ENCODE data around the gene SND1. TPM values are rescaled to one million over a fixed set of nuclear protein-coding genes. Genes with fewer than 3 reads are reported as not detected.

The SND1 gene
- total RNA-seq, 2 donors from 2014 or later: 146 to 155 TPM

- peaks cover 0 to 7% of the 10 kb centered on the region in 2 donors for H3K36me3 ChIP-seq (replicated peaks in 1 of 2; ENCODE audit: insufficient read depth in 1 of 2, low read depth in 2 of 2)
- no peak overlapping the region for H3K27ac ChIP-seq
- 80% methylated on average over 6 of the region's 6 CpGs for WGBS, 2 donors
- H3K27me3 ChIP-seq: no peaks in the 10 kb centered on the region
- intact Hi-C loops (cut with DNase I): no loop called here
- DNase-seq (no peak), ATAC-seq (no peak)
- peaks cover 28% of the 10 kb centered on the region for H3K4me1 ChIP-seq
- H3K9me3 ChIP-seq: no peaks in the 10 kb centered on the region
- TF ChIP-seq CTCF (IDR thresholded peaks at IDR 0.05): no peak
- no peak for TF ChIP-seq POLR2A (IDR thresholded peaks at IDR 0.05)
- no peak overlapping the region for H3K4me3 ChIP-seq
Measured at GRCh38 chr7:127928852-127929251, 276.9 kb downstream of the SND1 start.

DNA sequence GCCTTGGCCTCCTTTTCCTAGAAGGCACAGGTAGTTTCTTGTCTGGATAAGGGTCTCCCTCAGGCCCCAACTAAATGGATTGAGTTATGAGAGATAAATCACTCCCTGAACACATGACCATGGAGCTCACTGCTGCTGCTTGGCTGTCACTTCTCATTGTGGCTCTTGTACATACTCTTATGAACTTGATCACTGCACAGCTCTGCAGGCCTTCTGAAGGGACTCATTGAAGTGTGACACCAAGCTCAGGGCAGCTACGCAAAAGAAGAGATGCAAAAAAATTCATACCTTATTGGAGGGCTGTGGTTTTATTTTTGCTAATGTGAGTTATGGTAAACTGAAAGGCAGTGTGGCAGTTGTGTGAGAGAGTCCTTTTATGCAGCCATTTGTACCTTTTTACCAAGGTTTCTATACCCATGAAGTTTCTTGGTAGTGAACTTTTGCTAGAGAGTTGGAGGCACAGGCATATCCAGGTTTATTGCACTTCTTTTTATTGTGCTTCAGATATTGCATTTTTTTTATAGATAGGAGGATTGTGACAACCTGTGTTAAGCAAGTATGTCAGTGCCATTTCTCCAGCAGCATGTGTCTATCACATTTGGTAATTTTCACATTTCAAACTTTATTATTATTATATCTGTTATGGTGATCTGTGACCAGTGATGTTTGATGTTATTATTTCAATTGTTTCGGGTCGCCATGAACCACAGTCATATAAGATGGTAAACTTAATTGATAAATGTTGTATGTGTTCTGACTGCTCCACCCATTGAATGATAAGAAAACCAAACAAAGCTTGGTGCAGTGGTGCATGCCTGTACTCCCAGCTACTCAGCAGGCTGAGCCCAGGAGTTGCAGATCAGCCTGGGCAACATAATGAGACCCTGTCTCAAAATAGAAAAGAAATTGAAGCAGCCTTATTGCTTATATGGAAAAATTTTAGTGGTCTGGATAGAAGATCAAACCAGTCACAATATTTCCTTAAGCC lies 278.6 kb downstream of the SND1 start:
- no peaks in the 10 kb centered on the region for H3K9me3 ChIP-seq
- H3K27me3 ChIP-seq: no peaks in the 10 kb centered on the region
- DNase-seq (no peak), ATAC-seq (no peak)
- H3K4me1 ChIP-seq: peaks cover 31% of the 10 kb centered on the region
- peaks cover 0 to 7% of the 10 kb centered on the region in 2 donors for H3K36me3 ChIP-seq (replicated peaks in 1 of 2; ENCODE audit: insufficient read depth in 1 of 2, low read depth in 2 of 2)
- TF ChIP-seq CTCF (IDR thresholded peaks at IDR 0.05) (no peak), POLR2A (IDR thresholded peaks at IDR 0.05) (no peak)
- WGBS, 2 donors: 56 to 64% methylated on average over 3 of the region's 3 CpGs
- intact Hi-C loops (cut with DNase I): no loop called here
- H3K4me3 ChIP-seq: no peak overlapping the region
- H3K27ac ChIP-seq: no peak overlapping the region

DNA sequence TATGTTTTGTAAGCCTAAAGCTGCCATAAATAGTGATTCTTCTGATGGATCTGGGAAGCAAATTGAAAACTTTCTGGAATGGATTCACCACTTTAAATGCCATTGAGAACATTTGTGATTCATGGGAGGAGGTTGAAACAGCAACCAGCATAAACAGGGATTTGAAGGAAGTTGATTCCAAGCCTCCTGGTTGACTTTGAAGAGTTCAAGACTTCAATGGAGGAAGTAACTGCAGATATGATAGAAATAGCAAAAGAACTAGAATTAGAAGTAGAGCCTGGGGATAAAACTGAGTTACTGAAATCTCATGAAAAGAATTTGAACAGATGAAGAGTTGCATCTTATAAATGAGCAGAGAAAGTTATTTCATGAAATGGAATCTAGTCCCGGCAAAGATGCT lies 280.1 kb downstream of the SND1 start:
- DNase-seq: no peak
- Histone ChIP-seq H3K27ac (no peak overlapping the region), H3K4me3 (no peak overlapping the region), H3K27me3 (no peaks in the 10 kb centered on the region), H3K9me3 (no peaks in the 10 kb centered on the region), H3K4me1 (peaks cover 31% of the 10 kb centered on the region), H3K36me3 (replicated peaks in 1 of 2; ENCODE audit: insufficient read depth in 1 of 2, low read depth in 2 of 2) (peaks cover 0 to 7% of the 10 kb centered on the region in 2 donors)
- ATAC-seq: no peak
- WGBS, 2 donors: 100% methylated on average over 1 of the region's 1 CpG
- TF ChIP-seq POLR2A (IDR thresholded peaks at IDR 0.05) (no peak), CTCF (IDR thresholded peaks at IDR 0.05) (no peak)
- intact Hi-C loops (cut with DNase I): no loop called here

DNA sequence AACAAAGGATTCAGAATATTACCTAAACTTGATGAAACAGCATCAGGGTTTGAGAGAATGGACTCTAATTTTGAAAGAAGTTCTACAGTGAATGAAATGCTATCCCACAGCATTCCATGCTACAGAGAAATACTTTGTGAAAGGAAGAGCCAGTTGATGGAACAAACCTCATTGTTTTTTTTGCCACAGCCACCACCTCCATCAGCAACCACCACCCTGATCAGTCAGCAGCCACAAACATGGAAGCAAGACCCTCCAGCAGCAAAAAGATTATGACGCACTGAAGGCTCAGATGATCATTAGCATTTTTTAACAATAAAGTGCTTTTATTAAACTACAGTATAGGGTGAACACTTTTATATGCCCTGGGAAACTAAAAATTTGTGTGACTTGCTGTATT lies 280.5 kb downstream of the SND1 start:
- no peak for DNase-seq
- no peak for ATAC-seq
- intact Hi-C loops (cut with DNase I): no loop called here
- 0 to 86% methylated on average over 1 of the region's 1 CpG for WGBS, 2 donors
- H3K27me3 ChIP-seq: no peaks in the 10 kb centered on the region
- H3K4me3 ChIP-seq: no peak overlapping the region
- no peak overlapping the region for H3K27ac ChIP-seq
- H3K36me3 ChIP-seq (replicated peaks in 1 of 2; ENCODE audit: insufficient read depth in 1 of 2, low read depth in 2 of 2): peaks cover 0 to 7% of the 10 kb centered on the region in 2 donors
- H3K4me1 ChIP-seq: peaks cover 27% of the 10 kb centered on the region
- H3K9me3 ChIP-seq: no peaks in the 10 kb centered on the region
- TF ChIP-seq POLR2A (IDR thresholded peaks at IDR 0.05) (no peak), CTCF (IDR thresholded peaks at IDR 0.05) (no peak)

All from body of pancreas (tissue), 4 donors.